HG03045 (cell line): ENCODE results near the gene EHBP1.

Experiments
- ATAC-seq: cut with Tn5 transposase; IDR thresholded peaks from one replicate; pipeline ENCODE4 v1.9.1; 2021; ENCODE audit warnings: mild to moderate bottlenecking, moderate library complexity; ENCODE audit not compliant: unreplicated experiment

EHBP1 gene

GRCh38 chr2:62774555-62775366, 69.2 kb downstream of the EHBP1 start:
- no peak for ATAC-seq

DNA sequence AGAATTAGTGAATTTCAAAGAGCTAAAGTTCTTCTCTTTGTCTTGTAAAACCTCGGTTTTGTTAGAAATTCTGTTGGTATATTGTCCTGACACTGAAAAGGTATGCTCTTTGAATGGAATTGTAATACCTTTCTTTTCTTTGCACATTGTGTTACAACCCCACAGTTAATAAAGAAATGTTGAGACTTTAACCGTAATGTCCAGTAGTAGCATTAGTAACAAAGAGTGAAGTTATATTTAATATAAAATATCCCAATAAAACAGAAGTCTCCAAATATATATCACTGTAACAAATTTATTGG, 69.8 kb downstream of the EHBP1 start:
- ATAC-seq = no peak

GRCh38 chr2:62783679-62784078, 78.2 kb downstream of the EHBP1 start:
- ATAC-seq = no peak

DNA sequence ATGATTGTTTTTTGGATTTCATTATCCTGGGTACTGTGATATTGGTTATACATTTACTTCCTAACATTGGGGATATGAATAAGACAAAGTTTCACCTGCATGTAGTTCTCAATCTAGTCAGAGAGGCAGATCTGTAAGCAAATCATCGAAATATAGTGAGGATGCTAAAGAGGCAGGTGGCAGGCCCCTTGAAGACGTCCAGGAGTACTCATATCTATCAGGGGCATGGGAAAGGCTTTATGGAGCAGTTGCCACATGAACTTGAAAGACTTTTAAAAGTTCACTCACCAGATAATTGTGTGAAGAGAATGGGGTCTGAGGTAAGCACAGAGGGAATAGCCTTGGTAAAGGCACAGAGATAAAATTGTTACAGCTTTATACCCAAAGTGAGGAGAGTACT, 78.8 kb downstream of the EHBP1 start:
- no peak for ATAC-seq

- ATAC-seq = peak; percentile 84
Observed at GRCh38 chr2:62785216-62785615, 79.7 kb downstream of the EHBP1 start.

DNA sequence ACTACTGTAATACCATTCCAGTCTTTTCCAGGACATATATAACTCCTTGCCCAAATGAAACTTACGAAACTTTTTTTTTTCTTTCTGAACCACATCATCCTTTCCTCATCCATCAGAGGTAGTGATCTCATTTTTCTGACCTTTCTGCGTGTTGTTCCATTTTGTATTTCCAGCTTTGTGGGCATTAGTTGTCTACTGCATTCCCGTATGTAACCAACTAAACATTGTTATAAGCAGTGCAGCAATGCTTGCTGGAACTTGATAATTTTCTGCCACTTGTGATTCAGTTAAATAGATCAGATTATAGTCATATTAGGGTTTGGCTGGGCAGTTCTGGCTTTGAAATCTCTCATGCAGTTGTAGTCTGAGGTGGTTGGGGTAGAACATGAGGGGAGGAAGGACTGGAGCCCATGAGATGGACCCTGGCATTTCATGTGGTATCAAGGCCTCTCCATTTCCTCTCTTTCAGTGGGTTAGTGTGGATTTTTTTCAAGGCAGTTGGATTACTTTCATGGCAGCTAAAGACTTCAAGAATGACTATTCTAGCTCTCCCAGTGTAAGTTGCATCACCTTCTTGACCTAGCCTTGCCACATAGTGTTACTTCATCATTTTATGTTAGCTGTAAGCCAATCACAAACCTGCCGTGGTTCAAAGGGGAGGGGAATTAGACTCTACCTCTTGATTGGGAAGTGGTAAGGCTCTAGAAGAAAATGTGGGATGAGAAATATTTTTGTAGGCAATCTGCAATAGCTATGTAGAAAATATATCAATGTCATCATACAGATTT, 80.5 kb downstream of the EHBP1 start:
- no peak for ATAC-seq

DNA sequence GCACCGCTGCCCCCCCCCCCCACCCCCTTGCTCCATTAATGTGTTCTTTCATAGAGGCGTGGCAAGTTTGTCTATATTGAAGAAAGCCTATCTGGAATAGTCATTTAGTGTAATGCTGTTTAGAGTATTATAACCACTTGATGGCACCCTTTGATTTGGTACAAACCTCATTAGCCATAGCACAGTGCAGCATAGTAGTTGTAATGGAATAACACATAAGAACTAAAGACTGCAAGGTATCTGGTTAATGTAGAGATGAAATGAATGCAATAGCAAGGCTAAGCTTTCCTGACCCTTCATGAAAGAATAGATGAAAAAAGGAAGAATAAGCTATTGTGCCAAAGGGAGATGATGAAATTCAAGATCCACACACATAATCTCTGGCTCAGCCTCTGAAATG, 81.9 kb downstream of the EHBP1 start:
- no peak for ATAC-seq

DNA sequence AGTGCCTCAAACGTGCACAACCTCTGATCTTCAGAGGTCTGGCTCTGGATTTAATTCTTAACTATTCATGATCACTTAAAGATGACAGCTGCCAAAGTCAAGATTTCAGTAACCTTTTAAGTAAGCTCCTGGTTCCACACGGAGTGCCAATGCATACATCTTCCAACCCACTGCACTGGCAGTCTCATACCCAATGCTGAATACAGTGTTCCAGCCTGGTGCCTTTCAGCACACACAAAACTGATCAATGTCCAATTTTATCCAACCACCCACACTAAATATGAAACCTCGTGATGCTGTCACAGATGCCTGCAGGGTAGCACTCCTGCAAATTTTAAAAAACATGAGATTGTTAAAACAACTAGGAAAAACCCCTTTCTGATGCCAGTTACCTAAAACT, 84.0 kb downstream of the EHBP1 start:
- ATAC-seq = no peak

DNA sequence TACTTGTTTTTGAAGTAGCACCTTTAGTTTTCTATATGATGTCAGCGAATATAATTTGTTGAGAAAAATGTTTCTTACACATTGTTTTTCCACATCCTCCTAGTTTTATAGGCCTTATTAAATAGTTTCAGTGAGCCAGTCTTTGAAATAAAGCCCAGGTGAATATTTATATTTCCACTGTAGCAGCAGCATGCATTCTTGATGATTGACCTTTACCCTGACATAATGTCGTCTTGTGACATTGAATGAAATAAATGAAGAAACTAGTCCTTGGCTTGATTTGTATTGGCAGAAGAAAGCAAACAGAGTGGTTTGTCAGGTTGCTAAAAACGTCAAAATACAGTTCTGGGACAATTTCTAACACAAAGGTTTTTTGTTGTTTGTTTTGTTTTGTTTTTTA, 84.4 kb downstream of the EHBP1 start:
- no peak for ATAC-seq

DNA sequence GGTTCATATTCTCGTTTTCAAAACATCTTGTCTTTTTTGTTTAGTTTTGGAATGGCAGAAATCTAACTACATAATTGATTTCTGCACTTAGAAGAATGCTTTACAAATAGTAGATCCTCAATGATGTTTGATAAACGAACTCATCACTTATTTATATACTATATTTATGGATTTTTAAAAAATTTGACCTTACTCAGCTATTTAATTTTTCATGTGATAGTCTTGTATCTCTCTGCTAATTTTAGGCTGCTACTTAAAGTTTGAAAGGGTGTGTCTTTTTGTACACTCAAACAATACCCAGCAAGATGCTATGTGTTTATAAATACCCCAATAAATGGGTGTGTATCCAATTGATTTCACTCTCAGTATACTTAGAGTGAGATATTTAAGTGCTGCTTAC, 86.9 kb downstream of the EHBP1 start:
- ATAC-seq = no peak

GRCh38 chr2:62793213-62793612, 87.7 kb downstream of the EHBP1 start:
- ATAC-seq = no peak

GRCh38 chr2:62794791-62795190, 89.3 kb downstream of the EHBP1 start:
- ATAC-seq = no peak

GRCh38 chr2:62795341-62795740, 89.8 kb downstream of the EHBP1 start:
- ATAC-seq = no peak

DNA sequence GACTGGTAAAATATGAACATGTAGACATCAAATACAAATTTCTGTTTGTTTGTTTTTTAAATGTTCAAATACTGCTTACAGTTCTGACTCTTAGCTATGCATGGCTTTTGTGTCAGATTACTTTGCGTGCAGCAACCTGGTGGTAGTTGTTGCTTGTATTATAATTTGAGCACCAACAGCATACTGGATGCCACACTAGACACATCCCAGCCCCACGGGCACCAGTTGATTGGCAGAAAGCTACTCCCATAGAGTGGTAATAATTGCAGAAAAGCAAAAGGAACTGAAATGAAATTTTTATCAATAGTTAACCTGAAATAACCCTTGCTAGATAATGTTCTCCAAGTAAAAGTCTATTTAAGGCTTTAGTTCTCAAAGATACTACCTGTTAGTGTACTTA, 91.6 kb downstream of the EHBP1 start:
- ATAC-seq = no peak

DNA sequence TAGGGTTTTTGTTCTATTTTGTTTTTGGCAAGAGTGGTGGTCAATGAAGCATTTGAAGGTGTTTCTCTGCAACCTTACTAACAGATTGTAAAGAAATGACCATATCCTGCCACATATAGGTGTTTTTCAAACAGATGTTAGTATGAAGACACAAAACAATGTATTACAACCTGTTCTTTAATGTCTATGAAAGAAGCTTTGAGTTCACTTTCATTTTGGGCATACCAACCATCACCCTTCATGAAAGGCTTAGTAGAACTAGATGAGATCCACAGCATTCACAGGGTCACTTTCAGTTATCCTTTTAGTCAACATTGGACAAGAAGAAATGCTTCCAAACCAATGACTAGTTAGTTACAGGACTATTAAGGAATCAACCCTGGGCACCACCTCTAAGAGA, 95.1 kb downstream of the EHBP1 start:
- no peak for ATAC-seq

- ATAC-seq = no peak
Observed at GRCh38 chr2:62801110-62801509, 95.6 kb downstream of the EHBP1 start.

- no peak for ATAC-seq
Observed at GRCh38 chr2:62801814-62802523, 96.5 kb downstream of the EHBP1 start.

- ATAC-seq = no peak
Observed at GRCh38 chr2:62803961-62804360, 98.4 kb downstream of the EHBP1 start.

GRCh38 chr2:62806231-62806630, 100.7 kb downstream of the EHBP1 start:
- no peak for ATAC-seq

DNA sequence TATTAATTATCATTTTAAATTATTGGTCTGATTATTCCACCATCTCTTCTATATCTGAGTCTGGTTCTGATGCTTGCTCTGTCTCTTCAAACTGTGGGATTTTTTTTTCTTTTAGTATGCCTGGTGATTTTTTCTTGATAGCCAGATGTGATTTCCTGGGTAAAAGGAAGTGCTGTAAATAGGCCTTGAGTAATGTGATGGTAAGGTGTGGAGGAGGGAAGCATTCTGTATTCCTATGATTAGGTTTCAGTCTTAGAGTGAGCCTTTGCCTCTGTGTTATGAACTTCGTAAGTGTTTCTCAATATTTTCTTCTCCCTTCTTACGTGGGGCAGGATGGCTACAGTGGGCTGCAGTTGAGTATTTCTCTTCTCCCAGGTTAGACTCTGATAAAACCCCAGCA, 103.0 kb downstream of the EHBP1 start:
- no peak for ATAC-seq

- no peak for ATAC-seq
Observed at GRCh38 chr2:62811086-62811485, 105.6 kb downstream of the EHBP1 start.

DNA sequence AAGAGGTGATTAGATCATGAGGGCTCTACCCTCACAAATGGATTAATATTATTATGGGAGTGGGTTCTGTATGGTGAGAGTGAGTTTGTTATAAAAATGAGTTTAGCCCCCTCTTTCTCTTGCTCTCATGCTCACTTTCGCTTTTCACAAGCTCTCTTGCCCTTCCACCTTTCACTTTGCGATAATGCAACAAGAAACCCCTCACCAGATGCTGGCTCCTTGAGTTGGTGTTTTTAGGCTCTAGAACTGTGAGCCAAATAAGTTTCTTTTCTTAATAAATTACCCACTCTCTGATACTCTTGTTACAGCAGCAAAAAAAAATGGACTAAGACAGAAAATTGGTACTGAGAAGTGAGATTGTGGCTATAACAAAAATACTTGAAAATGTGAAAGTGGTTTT, 106.5 kb downstream of the EHBP1 start:
- ATAC-seq = no peak
